ENCODE data around the gene FBN1.

FBN1 gene

DNA sequence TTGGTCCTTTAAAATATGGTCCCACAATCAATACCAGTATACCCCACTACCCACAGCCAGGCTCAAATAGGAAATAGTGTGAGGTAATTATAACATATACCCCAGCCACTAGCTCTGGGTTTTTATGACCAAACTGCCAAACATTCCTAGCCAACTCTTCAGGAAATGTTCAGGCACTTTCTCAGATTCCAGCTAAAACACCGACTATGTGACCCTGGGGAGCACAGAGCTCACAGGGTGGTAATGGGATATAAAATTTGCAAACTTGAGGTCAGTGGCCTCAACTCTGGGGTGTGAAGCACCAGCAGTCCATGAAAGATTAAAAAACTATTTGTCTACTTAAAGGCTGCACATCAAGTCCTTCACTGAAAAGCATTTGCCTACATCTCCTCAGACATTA lies 12.9 kb downstream of the FBN1 start:
- TF ChIP-seq, protein P1, sequence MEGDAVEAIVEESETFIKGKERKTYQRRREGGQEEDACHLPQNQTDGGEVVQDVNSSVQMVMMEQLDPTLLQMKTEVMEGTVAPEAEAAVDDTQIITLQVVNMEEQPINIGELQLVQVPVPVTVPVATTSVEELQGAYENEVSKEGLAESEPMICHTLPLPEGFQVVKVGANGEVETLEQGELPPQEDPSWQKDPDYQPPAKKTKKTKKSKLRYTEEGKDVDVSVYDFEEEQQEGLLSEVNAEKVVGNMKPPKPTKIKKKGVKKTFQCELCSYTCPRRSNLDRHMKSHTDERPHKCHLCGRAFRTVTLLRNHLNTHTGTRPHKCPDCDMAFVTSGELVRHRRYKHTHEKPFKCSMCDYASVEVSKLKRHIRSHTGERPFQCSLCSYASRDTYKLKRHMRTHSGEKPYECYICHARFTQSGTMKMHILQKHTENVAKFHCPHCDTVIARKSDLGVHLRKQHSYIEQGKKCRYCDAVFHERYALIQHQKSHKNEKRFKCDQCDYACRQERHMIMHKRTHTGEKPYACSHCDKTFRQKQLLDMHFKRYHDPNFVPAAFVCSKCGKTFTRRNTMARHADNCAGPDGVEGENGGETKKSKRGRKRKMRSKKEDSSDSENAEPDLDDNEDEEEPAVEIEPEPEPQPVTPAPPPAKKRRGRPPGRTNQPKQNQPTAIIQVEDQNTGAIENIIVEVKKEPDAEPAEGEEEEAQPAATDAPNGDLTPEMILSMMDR (IDR thresholded peaks at IDR 0.05; ENCODE audit: extremely low read depth, missing control alignments): no peak
- DNase-seq (ENCODE audit: low spot score): no peak

DNA sequence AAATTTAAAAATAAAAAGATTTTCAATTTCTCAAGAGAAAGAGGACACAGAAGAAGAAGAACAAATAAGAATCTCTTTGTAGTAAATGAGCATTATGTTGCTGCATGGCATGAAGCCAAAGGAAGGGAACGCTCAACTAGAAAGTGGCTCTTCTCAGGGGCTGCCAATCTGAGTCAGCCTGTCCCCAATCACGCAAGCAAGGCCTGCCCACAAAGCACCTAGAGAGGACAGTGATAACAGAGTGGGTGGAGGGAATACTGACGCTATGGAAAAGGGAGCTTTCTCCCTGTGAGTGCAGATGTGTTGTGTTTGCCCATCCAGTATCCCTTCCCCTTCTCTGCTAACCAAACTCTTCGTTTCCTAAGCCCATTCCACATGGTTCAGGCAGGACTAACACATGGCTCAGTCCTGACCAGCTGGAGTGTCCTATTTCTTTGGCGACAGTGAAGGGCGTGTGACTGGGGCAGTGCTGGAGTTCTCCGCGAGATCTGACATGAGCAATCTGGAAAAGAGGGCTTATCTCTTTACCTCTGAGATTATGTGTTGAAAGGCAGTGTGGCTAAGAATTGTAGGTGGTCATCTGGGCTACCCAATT lies 14.2 kb downstream of the FBN1 start:
- TF ChIP-seq, protein P1 (IDR thresholded peaks at IDR 0.05; ENCODE audit: extremely low read depth, missing control alignments): no peak
- DNase-seq (ENCODE audit: low spot score): no peak

DNA sequence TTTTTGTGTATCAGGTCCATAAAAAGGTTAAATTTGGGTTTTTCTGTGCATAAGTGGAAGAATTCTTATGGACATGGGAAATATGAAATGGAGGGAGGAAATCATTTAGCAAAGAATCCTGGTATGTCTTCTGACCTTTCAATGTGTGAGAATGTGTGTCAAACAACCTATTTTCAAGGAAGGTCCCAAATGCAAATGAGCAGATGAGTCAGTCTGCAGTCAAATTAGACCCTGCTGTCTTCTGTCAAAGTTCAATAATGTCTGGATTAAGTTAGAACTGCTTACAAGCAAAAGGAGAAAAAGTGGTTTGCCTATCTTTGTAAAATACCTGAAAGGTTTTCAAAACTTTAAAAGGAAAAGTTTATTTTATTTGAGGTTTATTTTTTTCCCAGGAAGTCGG lies 15.3 kb downstream of the FBN1 start:
- TF ChIP-seq, protein P1 (IDR thresholded peaks at IDR 0.05; ENCODE audit: extremely low read depth, missing control alignments): no peak

DNA sequence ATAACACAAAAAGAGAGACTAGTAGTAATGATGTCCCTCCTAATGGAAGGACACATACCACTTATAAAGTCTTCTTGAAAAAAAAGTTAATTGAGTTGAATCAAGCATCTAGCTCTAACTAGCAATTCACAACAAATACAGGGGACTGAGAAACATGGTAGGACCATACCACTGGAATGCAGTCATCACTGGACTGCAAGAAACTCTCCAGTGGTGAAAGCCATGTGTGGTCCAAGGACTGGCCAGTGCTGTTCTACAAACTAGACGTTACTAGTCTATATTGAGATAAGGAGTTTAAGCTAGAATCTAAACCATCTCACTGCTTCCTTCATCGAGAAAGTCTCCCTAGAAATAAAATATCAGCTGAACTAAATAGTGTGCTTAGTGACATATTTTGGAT lies 16.7 kb downstream of the FBN1 start:
- TF ChIP-seq, protein P1 (IDR thresholded peaks at IDR 0.05; ENCODE audit: extremely low read depth, missing control alignments): no peak
- DNase-seq (ENCODE audit: low spot score): no peak

More for the DNA sequence above, 15.3 kb downstream of the FBN1 start:
- DNase-seq (ENCODE audit: low spot score): no peak

DNA sequence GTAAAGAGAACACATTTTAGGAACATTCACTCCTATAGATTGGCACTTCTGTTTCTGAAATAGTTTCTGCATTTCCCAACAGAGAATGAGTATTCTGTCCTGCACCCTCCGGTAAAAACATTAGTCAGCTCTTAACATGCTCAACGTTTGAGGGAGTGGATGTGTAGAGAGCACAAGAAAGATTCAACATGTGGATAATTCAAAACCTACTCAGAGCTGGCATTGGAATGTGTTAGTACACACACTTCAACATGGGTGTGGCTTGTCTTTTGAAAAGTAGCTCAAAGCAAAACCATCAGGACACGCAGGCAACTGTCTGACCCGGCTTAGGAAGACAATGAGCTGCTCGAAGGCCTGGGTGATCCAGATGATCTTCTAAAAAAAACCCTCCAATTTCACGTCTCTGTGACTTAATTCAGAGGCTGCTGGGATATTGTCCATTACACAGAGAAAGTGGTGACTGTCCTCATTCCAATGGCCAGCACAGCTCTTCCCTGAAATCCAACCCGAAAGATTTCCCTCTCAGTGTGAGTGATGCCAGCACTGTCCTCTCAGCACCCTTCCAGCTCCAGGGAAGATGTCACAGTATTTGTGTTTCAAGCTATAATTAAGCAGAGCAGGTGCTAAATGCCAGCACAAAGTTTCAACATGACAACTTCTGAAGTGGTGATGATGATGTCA lies 18.1 kb downstream of the FBN1 start:
- TF ChIP-seq, protein P1 (IDR thresholded peaks at IDR 0.05; ENCODE audit: extremely low read depth, missing control alignments): no peak
- DNase-seq (ENCODE audit: low spot score): no peak

DNA sequence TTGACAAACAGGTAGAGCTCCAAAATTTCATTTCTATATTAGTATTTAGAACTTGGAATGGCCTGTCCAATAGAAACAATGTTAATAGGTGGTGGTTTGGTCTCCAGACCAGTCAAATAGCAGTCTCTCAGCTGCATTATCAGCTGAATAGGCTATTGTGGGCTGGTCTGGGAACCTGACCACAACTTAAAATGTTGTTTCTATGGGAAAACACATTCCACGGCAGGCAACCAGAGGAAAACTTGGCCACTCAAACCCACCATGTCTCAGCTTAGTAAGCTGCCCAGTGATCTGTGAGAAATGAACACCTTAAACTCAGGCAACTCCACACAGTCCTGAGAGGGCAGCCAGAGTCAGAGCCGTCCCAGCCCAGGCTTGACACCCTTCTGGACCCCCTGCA lies 20.4 kb downstream of the FBN1 start:
- no peak for DNase-seq (ENCODE audit: low spot score)
- TF ChIP-seq, protein P1 (IDR thresholded peaks at IDR 0.05; ENCODE audit: extremely low read depth, missing control alignments): no peak

DNA sequence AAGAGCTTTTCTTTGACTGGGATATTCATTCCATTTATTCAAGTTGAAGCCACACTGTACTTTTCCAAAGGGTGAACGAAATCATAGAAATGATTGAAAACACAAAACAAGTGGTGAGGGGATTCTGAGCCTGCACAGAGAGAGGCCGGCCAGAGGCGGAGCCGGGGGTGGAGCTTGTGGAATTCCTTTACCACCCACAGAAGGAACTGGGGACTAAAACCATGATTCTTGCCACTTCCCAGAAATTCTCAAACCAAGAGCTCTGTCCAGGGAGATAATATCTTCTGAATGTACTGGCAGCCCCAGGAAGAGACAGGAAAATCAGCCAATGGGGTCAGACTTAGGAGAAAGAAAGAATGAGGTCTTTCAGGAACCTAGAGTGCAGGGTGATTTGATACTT lies 20.8 kb downstream of the FBN1 start:
- no peak for DNase-seq (ENCODE audit: low spot score)
- TF ChIP-seq, protein P1 (IDR thresholded peaks at IDR 0.05; ENCODE audit: extremely low read depth, missing control alignments): no peak
